ENCODE measurements around the gene REV3L.

GRCh38 chr6:111256646-111257045 lies 226.4 kb downstream of the REV3L start:
- TF ChIP-seq, protein P1, sequence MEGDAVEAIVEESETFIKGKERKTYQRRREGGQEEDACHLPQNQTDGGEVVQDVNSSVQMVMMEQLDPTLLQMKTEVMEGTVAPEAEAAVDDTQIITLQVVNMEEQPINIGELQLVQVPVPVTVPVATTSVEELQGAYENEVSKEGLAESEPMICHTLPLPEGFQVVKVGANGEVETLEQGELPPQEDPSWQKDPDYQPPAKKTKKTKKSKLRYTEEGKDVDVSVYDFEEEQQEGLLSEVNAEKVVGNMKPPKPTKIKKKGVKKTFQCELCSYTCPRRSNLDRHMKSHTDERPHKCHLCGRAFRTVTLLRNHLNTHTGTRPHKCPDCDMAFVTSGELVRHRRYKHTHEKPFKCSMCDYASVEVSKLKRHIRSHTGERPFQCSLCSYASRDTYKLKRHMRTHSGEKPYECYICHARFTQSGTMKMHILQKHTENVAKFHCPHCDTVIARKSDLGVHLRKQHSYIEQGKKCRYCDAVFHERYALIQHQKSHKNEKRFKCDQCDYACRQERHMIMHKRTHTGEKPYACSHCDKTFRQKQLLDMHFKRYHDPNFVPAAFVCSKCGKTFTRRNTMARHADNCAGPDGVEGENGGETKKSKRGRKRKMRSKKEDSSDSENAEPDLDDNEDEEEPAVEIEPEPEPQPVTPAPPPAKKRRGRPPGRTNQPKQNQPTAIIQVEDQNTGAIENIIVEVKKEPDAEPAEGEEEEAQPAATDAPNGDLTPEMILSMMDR (IDR thresholded peaks at IDR 0.05) = peak; percentile 58
- TF ChIP-seq JUN (IDR thresholded peaks at IDR 0.05) (no peak), RFX5 (IDR thresholded peaks at IDR 0.05) (no peak), EP300 (IDR thresholded peaks at IDR 0.05) (no peak), POLR2A (IDR thresholded peaks at IDR 0.05; ENCODE audit: low read length) (no peak), CBX8 (IDR thresholded peaks at IDR 0.05) (no peak), RAD21 (conservative IDR thresholded peaks at IDR 0.05 in 1 of 2, IDR thresholded peaks at IDR 0.05 in 1 of 2) (peak; percentile 55 to 66), NFE2L2 (conservative IDR thresholded peaks at IDR 0.05; ENCODE audit: low read length) (no peak), HOXB13 (CRISPR knock-in tag; IDR thresholded peaks at IDR 0.05; ENCODE audit: low read depth) (no peak), PBX3 (IDR thresholded peaks at IDR 0.05) (no peak)
- TF ChIP-seq, protein P2, sequence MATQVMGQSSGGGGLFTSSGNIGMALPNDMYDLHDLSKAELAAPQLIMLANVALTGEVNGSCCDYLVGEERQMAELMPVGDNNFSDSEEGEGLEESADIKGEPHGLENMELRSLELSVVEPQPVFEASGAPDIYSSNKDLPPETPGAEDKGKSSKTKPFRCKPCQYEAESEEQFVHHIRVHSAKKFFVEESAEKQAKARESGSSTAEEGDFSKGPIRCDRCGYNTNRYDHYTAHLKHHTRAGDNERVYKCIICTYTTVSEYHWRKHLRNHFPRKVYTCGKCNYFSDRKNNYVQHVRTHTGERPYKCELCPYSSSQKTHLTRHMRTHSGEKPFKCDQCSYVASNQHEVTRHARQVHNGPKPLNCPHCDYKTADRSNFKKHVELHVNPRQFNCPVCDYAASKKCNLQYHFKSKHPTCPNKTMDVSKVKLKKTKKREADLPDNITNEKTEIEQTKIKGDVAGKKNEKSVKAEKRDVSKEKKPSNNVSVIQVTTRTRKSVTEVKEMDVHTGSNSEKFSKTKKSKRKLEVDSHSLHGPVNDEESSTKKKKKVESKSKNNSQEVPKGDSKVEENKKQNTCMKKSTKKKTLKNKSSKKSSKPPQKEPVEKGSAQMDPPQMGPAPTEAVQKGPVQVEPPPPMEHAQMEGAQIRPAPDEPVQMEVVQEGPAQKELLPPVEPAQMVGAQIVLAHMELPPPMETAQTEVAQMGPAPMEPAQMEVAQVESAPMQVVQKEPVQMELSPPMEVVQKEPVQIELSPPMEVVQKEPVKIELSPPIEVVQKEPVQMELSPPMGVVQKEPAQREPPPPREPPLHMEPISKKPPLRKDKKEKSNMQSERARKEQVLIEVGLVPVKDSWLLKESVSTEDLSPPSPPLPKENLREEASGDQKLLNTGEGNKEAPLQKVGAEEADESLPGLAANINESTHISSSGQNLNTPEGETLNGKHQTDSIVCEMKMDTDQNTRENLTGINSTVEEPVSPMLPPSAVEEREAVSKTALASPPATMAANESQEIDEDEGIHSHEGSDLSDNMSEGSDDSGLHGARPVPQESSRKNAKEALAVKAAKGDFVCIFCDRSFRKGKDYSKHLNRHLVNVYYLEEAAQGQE (IDR thresholded peaks at IDR 0.05) = no peak
- TF ChIP-seq, protein P3, sequence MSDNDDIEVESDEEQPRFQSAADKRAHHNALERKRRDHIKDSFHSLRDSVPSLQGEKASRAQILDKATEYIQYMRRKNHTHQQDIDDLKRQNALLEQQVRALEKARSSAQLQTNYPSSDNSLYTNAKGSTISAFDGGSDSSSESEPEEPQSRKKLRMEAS (IDR thresholded peaks at IDR 0.05) = no peak

All from A549 (cell line).